Loucy (cell line): ENCODE data around the gene SRSF8.

ENCODE experiments used
- H2AFZ ChIP-seq: fragments of 200-600 bp; sonication (generic); 2 replicates; pipeline ENCODE4 v1.6.0; 2016; ENCODE audit warnings: antibody characterized with exemption, mild to moderate bottlenecking, low read length, moderate library complexity
- H3F3A ChIP-seq: fragments of 200-600 bp; 2 replicates; pipeline ENCODE4 v1.6.0; 2016; ENCODE audit warnings: antibody characterized with exemption, low read depth, mild to moderate bottlenecking
- H3K27me3 ChIP-seq: fragments of 200-600 bp; sonication (generic); 2 replicates; pipeline ENCODE4 v1.6.1; 2014; ENCODE audit warnings: low read length, mild to moderate bottlenecking; ENCODE audit not compliant: insufficient read depth, poor library complexity, severe bottlenecking
- H3K36me3 ChIP-seq: fragments of 200-600 bp; sonication (generic); 2 replicates; pipeline ENCODE4 v1.6.1; 2016; ENCODE audit warnings: low read length; ENCODE audit not compliant: insufficient read depth
- H3K4me1 ChIP-seq: fragments of 200-600 bp; sonication (generic); 2 replicates; pipeline ENCODE4 v1.5.1; 2014; ENCODE audit warnings: low read length, mild to moderate bottlenecking; ENCODE audit not compliant: insufficient read depth, poor library complexity, severe bottlenecking
- H3K4me2 ChIP-seq: fragments of 200-600 bp; sonication (generic); 2 replicates; pipeline ENCODE4 v1.6.0; 2014; ENCODE audit warnings: antibody characterized with exemption, low read length, low read depth, mild to moderate bottlenecking; ENCODE audit not compliant: poor library complexity, severe bottlenecking
- H3K4me3 ChIP-seq: fragments of 200-600 bp; sonication (generic); 2 replicates; pipeline ENCODE4 v1.5.1; 2014; ENCODE audit warnings: low read length, mild to moderate bottlenecking, mixed read lengths; ENCODE audit not compliant: poor library complexity, severe bottlenecking
- H3K79me2 ChIP-seq: fragments of 200-600 bp; sonication (generic); 2 replicates; pipeline ENCODE4 v1.6.1; 2014; ENCODE audit warnings: low read length; ENCODE audit not compliant: insufficient read depth
- H3K9ac ChIP-seq: fragments of 200-600 bp; sonication (generic); 2 replicates; pipeline ENCODE4 v1.6.0; 2014; ENCODE audit warnings: mild to moderate bottlenecking, low read depth, low read length, moderate library complexity; ENCODE audit not compliant: poor library complexity, severe bottlenecking
- H3K9me2 ChIP-seq: fragments of 200-600 bp; sonication (generic); replicated peaks from 2 replicates; pipeline ENCODE4 v1.6.1; 2016; ENCODE audit warnings: low read depth, low read length, mixed read lengths
- H3K9me3 ChIP-seq: fragments of 200-600 bp; sonication (generic); 2 replicates; pipeline ENCODE4 v1.6.1; 2014; ENCODE audit warnings: mild to moderate bottlenecking, antibody characterized with exemption, low read length, low read depth; ENCODE audit not compliant: insufficient read depth
- H4K20me1 ChIP-seq: fragments of 200-600 bp; sonication (generic); 2 replicates; pipeline ENCODE4 v1.6.0; 2014; ENCODE audit warnings: antibody characterized with exemption, low read length, mild to moderate bottlenecking; ENCODE audit not compliant: insufficient read depth, poor library complexity, severe bottlenecking
- EZH2phosphoT487 ChIP-seq: fragments of 200-600 bp; IDR thresholded peaks from 2 replicates; pipeline ENCODE4 v1.6.1; 2018; ENCODE audit warnings: antibody characterized with exemption, mild to moderate bottlenecking, moderate library complexity, borderline replicate concordance
- TF ChIP-seq, protein P1 (sequence below): fragments of 200-600 bp; sonication (generic); conservative IDR thresholded peaks from 2 replicates; pipeline ENCODE4 v1.5.1; 2014; ENCODE audit warnings: mild to moderate bottlenecking, antibody characterized with exemption, low read length

The SRSF8 gene

DNA sequence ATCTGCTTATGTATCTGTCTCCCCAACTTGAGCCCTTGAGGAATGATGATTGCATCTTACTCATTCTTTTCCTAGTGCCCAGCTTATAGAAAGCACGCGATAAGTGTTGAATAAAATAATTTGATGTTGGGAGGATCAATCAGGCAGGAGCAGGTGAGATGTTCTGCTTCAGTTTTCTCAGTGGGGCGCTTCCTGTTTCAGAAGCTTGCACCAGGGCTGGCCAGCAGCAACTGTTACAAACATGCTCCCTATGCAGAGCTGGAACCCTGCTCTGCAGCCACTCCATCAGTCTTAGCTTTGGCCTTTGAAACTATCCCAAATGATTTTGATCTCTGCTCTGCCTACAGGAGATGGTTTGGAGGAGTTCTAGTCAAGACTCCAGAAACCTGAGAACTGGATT lies 26.8 kb downstream of the SRSF8 start:
- Histone ChIP-seq H3K79me2 (peaks cover 65% of the 10 kb centered on the region), H2AFZ (0 out of 2 replicates have a peak overlapping the region, but pooled peaks have one; percentile 34), H3K9me3 (no peaks in the 10 kb centered on the region), H3K4me1 (peaks cover 87% of the 10 kb centered on the region), H3K36me3 (no peaks in the 10 kb centered on the region), H3K9ac (peak overlapping the region; percentile 86), H4K20me1 (peaks cover 3% of the 10 kb centered on the region), H3K4me3 (peak overlapping the region; percentile 92), H3K4me2 (peak overlapping the region; percentile 97), H3F3A (peaks cover 5% of the 10 kb centered on the region; the same call in 1 of the 2 replicates), H3K9me2 (no peaks in the 10 kb centered on the region), H3K27me3 (no peaks in the 10 kb centered on the region)
- no peak for TF ChIP-seq EZH2phosphoT487
- TF ChIP-seq, protein P1, sequence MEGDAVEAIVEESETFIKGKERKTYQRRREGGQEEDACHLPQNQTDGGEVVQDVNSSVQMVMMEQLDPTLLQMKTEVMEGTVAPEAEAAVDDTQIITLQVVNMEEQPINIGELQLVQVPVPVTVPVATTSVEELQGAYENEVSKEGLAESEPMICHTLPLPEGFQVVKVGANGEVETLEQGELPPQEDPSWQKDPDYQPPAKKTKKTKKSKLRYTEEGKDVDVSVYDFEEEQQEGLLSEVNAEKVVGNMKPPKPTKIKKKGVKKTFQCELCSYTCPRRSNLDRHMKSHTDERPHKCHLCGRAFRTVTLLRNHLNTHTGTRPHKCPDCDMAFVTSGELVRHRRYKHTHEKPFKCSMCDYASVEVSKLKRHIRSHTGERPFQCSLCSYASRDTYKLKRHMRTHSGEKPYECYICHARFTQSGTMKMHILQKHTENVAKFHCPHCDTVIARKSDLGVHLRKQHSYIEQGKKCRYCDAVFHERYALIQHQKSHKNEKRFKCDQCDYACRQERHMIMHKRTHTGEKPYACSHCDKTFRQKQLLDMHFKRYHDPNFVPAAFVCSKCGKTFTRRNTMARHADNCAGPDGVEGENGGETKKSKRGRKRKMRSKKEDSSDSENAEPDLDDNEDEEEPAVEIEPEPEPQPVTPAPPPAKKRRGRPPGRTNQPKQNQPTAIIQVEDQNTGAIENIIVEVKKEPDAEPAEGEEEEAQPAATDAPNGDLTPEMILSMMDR = no peak

DNA sequence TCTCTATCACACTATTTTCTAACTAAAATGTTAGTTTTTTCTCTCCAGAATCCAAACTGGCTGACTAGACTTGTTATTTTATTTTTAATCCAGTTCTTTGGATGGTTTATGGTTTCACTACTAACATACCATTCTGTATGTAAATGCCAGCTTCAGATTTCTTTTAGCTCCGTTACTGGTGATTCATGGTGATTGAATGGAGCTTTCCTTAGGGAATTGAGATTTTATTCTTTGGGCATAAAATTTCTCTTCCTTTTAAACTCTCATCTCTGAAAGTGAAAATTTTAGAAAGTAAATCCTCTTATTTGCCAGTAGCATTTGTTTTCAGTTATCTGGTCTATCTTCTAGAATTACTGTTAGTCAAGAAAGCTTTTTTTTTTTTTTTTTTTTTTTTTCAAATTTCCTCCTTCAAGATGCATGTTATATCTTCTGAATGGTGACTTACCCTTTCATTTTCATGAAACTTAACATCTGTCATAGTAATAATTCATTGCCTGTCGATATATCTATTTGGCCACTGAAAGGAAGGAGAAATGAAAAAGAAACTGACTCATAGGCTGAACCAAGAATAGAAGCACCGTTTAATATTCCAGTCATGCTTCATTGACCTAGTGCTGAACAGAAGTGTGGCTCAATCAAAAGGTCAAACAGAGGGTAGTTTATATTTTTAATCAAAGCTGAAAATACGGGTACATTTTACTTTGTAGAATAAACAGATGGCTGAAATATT lies 29.3 kb downstream of the SRSF8 start:
- no peak overlapping the region for H2AFZ ChIP-seq

DNA sequence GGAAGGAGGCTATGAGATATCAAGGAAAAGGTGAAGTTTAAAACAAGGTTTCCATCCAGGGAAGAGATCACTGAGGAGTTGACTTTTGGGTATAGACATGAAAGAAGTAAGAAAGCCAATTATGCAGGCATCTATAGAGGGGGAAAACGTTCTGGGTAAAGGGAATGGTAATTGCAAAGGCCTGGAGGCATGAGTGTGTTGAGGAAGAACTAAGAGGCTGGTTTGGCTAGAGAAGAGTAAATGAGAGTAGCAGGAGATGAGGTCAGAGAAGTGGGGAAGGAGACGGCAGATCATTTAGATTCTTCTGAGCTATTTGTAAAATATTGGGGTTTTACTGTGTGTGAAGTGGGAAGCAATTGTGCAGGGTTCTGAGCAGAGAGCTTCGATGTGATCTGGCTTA lies 30.5 kb downstream of the SRSF8 start:
- H3K4me2 ChIP-seq = peak overlapping the region; percentile 80

More for the DNA sequence above, 29.3 kb downstream of the SRSF8 start:
- H3K9me2 ChIP-seq = no peaks in the 10 kb centered on the region
- H3K9ac ChIP-seq = peak overlapping the region; percentile 60
- peak overlapping the region; percentile 80 for H3K4me2 ChIP-seq
- no peaks in the 10 kb centered on the region for H3K27me3 ChIP-seq
- no peak for TF ChIP-seq EZH2phosphoT487
- TF ChIP-seq, protein P1 = no peak
- H3K9me3 ChIP-seq = no peaks in the 10 kb centered on the region
- peaks cover 95% of the 10 kb centered on the region for H3K4me1 ChIP-seq
- H3K79me2 ChIP-seq = peaks cover 73% of the 10 kb centered on the region
- H3F3A ChIP-seq = peaks cover 5% of the 10 kb centered on the region; the same call in 1 of the 2 replicates
- H3K4me3 ChIP-seq = peak overlapping the region; percentile 65
- H3K36me3 ChIP-seq = no peaks in the 10 kb centered on the region
- H4K20me1 ChIP-seq = peaks cover 3% of the 10 kb centered on the region

More for the DNA sequence above, 30.5 kb downstream of the SRSF8 start:
- no peak overlapping the region for H2AFZ ChIP-seq
- H3K9me2 ChIP-seq = no peaks in the 10 kb centered on the region
- H3K4me3 ChIP-seq = peak overlapping the region; percentile 19
- H3K9me3 ChIP-seq = no peaks in the 10 kb centered on the region
- H4K20me1 ChIP-seq = peaks cover 3% of the 10 kb centered on the region
- no peaks in the 10 kb centered on the region for H3K36me3 ChIP-seq
- TF ChIP-seq EZH2phosphoT487 = no peak
- TF ChIP-seq, protein P1 = no peak
- peaks cover 91% of the 10 kb centered on the region for H3K4me1 ChIP-seq
- H3K27me3 ChIP-seq = no peaks in the 10 kb centered on the region
- H3K79me2 ChIP-seq = peaks cover 67% of the 10 kb centered on the region
- no peak overlapping the region for H3K9ac ChIP-seq
- H3F3A ChIP-seq = peaks cover 5% of the 10 kb centered on the region; the same call in 1 of the 2 replicates
